CD14-positive monocyte (primary cell): Measurements from ENCODE around the gene POLA1. TPM values are rescaled to one million over a fixed set of nuclear protein-coding genes. Genes with fewer than 3 reads are reported as not detected.

Experiments used
- DNase-seq, 3 donors: peaks; one replicate each; pipeline ENCODE4 v3.0.0-alpha.2; 2011 to 2022
- H2AFZ ChIP-seq: 2 replicates; pipeline ENCODE4 v1.6.0; 2012; ENCODE audit warnings: mild to moderate bottlenecking, low read depth, low read length, inconsistent platforms; ENCODE audit not compliant: insufficient read depth, poor library complexity, severe bottlenecking
- H3K27ac ChIP-seq, 2 donors: 1 replicate in 1 of 2; 2 replicates in 1 of 2; pipeline ENCODE4 v1.5.1; 2012 to 2013; ENCODE audit warnings: low read length in 2 of 2, control low read depth in 1 of 2, inconsistent platforms in 1 of 2, low read depth in 1 of 2, mild to moderate bottlenecking in 1 of 2
- H3K27me3 ChIP-seq, 2 donors: one replicate each; pipeline versions ENCODE4 v1.6.0 to v1.6.1; 2011 to 2013; ENCODE audit warnings: low read length in 2 of 2; ENCODE audit not compliant: control insufficient read depth in 2 of 2, insufficient read depth in 2 of 2
- H3K36me3 ChIP-seq, 2 donors: replicated peaks in 1 of 2; 1 replicate in 1 of 2; 2 replicates in 1 of 2; pipeline versions ENCODE4 v1.5.1 to v1.6.1; 2012 to 2013; ENCODE audit warnings: low read length in 2 of 2, control low read depth in 1 of 2, inconsistent platforms in 1 of 2, mild to moderate bottlenecking in 1 of 2; ENCODE audit not compliant: insufficient read depth in 2 of 2, control insufficient read depth in 1 of 2
- H3K4me1 ChIP-seq, 2 donors: 1 replicate in 1 of 2; 2 replicates in 1 of 2; pipeline versions ENCODE4 v1.5.1 to v1.6.1; 2012 to 2013; ENCODE audit warnings: low read length in 2 of 2, control low read depth in 1 of 2, inconsistent platforms in 1 of 2, mild to moderate bottlenecking in 1 of 2, moderate library complexity in 1 of 2; ENCODE audit not compliant: insufficient read depth in 2 of 2, control insufficient read depth in 1 of 2
- H3K4me2 ChIP-seq: replicated peaks from 2 replicates; pipeline ENCODE3; 2012; ENCODE audit warnings: low read length, moderate library complexity, mild to moderate bottlenecking; ENCODE audit not compliant: poor library complexity, severe bottlenecking; ENCODE audit errors: extremely low read depth
- H3K4me3 ChIP-seq, 3 experiments: fragments of 200-600 bp in 1 of 3; sonication (generic) in 1 of 3; replicated peaks in 1 of 3; 1 replicate in 2 of 3; 2 replicates in 1 of 3; pipeline ENCODE4 v1.5.1; 2011 to 2013; ENCODE audit warnings: low read length in 3 of 3, mild to moderate bottlenecking in 3 of 3, control low read depth in 2 of 3, low read depth in 2 of 3, inconsistent platforms in 1 of 3, moderate library complexity in 1 of 3
- H3K79me2 ChIP-seq: 2 replicates; pipeline ENCODE4 v1.6.0; 2012; ENCODE audit warnings: mild to moderate bottlenecking, control low read depth, inconsistent platforms, low read length, moderate library complexity; ENCODE audit not compliant: insufficient read depth
- H3K9ac ChIP-seq: 2 replicates; pipeline ENCODE4 v1.6.0; 2017; ENCODE audit warnings: low read length, mild to moderate bottlenecking; ENCODE audit not compliant: insufficient read depth, poor library complexity, severe bottlenecking
- H3K9me3 ChIP-seq, 2 donors: replicated peaks in 1 of 2; 1 replicate in 1 of 2; 2 replicates in 1 of 2; pipeline versions ENCODE4 v1.5.1 to v1.6.1; 2012 to 2013; ENCODE audit warnings: low read length in 2 of 2, control low read depth in 1 of 2; ENCODE audit not compliant: control insufficient read depth in 1 of 2, insufficient read depth in 1 of 2
- H4K20me1 ChIP-seq: 2 replicates; pipeline ENCODE4 v1.6.0; 2012; ENCODE audit warnings: mild to moderate bottlenecking, low read length, control low read depth, moderate library complexity; ENCODE audit not compliant: insufficient read depth
- H3K27ac Mint-ChIP-seq, 7 donors: one replicate each; pipeline ENCODE4 v1.8.0; 2020; ENCODE audit warnings: mild to moderate bottlenecking in 7 of 7, mixed read lengths in 7 of 7, moderate library complexity in 6 of 7, inconsistent platforms in 2 of 7
- H3K27me3 Mint-ChIP-seq, 3 donors: one replicate each; pipeline ENCODE4 v1.8.0; 2021 to 2022; ENCODE audit warnings: low read depth in 3 of 3, mild to moderate bottlenecking in 3 of 3, mixed read lengths in 3 of 3, moderate library complexity in 3 of 3, inconsistent platforms in 1 of 3
- H3K36me3 Mint-ChIP-seq, 2 donors: one replicate each; pipeline ENCODE4 v1.8.0; 2020; ENCODE audit warnings: mixed read lengths in 2 of 2, inconsistent platforms in 1 of 2, mild to moderate bottlenecking in 1 of 2
- H3K4me1 Mint-ChIP-seq: one replicate; pipeline ENCODE4 v1.8.0; 2020; ENCODE audit warnings: mild to moderate bottlenecking, mixed read lengths
- H3K4me3 Mint-ChIP-seq, 2 donors: one replicate each; pipeline ENCODE4 v1.8.0; 2020; ENCODE audit warnings: mild to moderate bottlenecking in 2 of 2, mixed read lengths in 2 of 2, moderate library complexity in 1 of 2
- H3K9me3 Mint-ChIP-seq, 7 donors: one replicate each; pipeline ENCODE4 v1.8.0; 2020 to 2022; ENCODE audit warnings: mixed read lengths in 7 of 7, mild to moderate bottlenecking in 6 of 7, moderate library complexity in 6 of 7, inconsistent platforms in 2 of 7
- WGBS: methylation state at CpG from one replicate; pipeline ENCODE4 v1.1.5; 2013; ENCODE audit warnings: missing lambda C conversion rate; ENCODE audit not compliant: insufficient coverage; 5-methylcytosine and 5-hydroxymethylcytosine counted together
- intact Hi-C, 2 donors: fragments of 100-400 bp; cut with micrococcal nuclease; formaldehyde crosslinking; loops; one replicate each; pipeline versions ENCODE4 v1.15.0 to v1.15.1; 2023
- polyA plus RNA-seq, 3 donors: library from polyadenylated mRNA; depleted of rRNA in 1 of 3; unstranded in 2 of 3; stranded (reverse) in 1 of 3; fragments of 300-500 nt in 2 of 3; fragments of >200 nt in 1 of 3; fragmentation: Illumina TruSeq in 2 of 3; gene quantifications; 1 replicate in 2 of 3; 2 replicates in 1 of 3; pipeline ENCODE4 v1.2.3, GENCODE V29; 2012 to 2021
- TF ChIP-seq, protein P1 (sequence below): fragments of 200-600 bp; IDR thresholded peaks from one replicate; pipeline ENCODE4 v1.8.0; 2022; ENCODE audit warnings: antibody characterized with exemption, mild to moderate bottlenecking

Gene POLA1
- polyA plus RNA-seq, 3 donors: 1.2 to 1.4 (median 1.3) TPM

DNA sequence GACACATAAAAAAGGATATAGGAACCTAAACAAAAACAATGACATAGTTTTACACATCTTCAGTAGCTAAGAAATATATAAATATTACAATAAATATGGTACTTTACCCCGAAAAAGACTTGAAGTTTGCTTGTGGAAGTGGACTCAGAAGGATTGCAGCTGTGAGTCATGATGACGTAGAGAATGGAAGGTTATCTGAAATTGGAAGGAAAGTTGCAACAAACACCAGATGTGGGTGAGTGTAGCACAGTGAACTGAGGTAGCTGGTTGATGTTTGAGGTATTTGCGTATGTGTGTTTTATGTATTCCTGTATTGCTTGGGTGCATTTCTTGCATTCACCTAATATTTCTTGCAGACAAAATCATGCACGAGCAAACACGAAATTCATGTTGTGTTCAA, 209.1 kb downstream of the POLA1 start:
- H3K27ac ChIP-seq: no peak overlapping the region
- intact Hi-C loops: no loop called here
- DNase-seq: no peak
- TF ChIP-seq, protein P1, sequence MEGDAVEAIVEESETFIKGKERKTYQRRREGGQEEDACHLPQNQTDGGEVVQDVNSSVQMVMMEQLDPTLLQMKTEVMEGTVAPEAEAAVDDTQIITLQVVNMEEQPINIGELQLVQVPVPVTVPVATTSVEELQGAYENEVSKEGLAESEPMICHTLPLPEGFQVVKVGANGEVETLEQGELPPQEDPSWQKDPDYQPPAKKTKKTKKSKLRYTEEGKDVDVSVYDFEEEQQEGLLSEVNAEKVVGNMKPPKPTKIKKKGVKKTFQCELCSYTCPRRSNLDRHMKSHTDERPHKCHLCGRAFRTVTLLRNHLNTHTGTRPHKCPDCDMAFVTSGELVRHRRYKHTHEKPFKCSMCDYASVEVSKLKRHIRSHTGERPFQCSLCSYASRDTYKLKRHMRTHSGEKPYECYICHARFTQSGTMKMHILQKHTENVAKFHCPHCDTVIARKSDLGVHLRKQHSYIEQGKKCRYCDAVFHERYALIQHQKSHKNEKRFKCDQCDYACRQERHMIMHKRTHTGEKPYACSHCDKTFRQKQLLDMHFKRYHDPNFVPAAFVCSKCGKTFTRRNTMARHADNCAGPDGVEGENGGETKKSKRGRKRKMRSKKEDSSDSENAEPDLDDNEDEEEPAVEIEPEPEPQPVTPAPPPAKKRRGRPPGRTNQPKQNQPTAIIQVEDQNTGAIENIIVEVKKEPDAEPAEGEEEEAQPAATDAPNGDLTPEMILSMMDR: no peak
- Mint-ChIP-seq H3K27ac (no peak overlapping the region), H3K4me3 (no peak overlapping the region), H3K36me3 (peaks cover 13% of the 10 kb centered on the region in 2 donors), H3K27me3 (peaks cover 0 to 7% (median 0%) of the 10 kb centered on the region in 3 donors), H3K4me1 (no peaks in the 10 kb centered on the region), H3K9me3 (no peaks in the 10 kb centered on the region)
- H3K9ac ChIP-seq: no peak overlapping the region
- no peak overlapping the region for H2AFZ ChIP-seq
- no peaks in the 10 kb centered on the region for H3K79me2 ChIP-seq
- H4K20me1 ChIP-seq: no peaks in the 10 kb centered on the region
- no peak overlapping the region for H3K4me3 ChIP-seq
- no peaks in the 10 kb centered on the region for H3K4me1 ChIP-seq
- no CpG with 5 or more reads among the region's 5 CpGs for WGBS
- no peaks in the 10 kb centered on the region for H3K27me3 ChIP-seq
- H3K9me3 ChIP-seq: no peaks in the 10 kb centered on the region
- H3K36me3 ChIP-seq: no peaks in the 10 kb centered on the region
- H3K4me2 ChIP-seq: no peak overlapping the region

DNA sequence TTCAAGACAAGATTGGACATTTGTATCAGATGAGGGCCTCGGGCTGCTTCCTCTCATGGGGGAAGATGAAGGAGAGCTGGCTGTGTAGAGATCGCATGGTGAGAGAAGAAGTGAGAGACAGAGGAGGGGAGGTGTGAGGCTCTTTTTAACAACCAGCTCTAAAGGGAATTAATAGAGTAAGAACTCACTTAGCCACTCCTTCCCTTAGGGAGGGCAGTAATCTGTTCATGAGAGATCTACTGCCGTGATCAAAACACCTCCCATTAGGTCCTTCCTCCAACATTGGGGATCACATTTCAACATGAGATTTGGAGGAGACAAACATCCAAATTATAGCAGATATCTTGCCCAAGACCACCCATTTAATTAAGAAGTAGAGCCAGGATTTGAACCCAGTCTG, 225.0 kb downstream of the POLA1 start:
- no peaks in the 10 kb centered on the region for H3K27me3 ChIP-seq

More for the DNA sequence above, 225.0 kb downstream of the POLA1 start:
- Histone ChIP-seq H3K79me2 (no peaks in the 10 kb centered on the region), H2AFZ (no peak overlapping the region), H3K4me3 (no peak overlapping the region), H3K4me1 (no peaks in the 10 kb centered on the region), H3K9me3 (no peaks in the 10 kb centered on the region), H3K9ac (no peak overlapping the region), H3K4me2 (no peak overlapping the region), H3K36me3 (no peaks in the 10 kb centered on the region), H3K27ac (no peak overlapping the region), H4K20me1 (no peaks in the 10 kb centered on the region)
- Mint-ChIP-seq H3K4me3 (no peak overlapping the region), H3K9me3 (no peaks in the 10 kb centered on the region), H3K36me3 (no peaks in the 10 kb centered on the region), H3K27me3 (no peaks in the 10 kb centered on the region), H3K4me1 (no peaks in the 10 kb centered on the region), H3K27ac (no peak overlapping the region)
- DNase-seq: no peak
- intact Hi-C loops: no loop called here
- no CpG with 5 or more reads among the region's 3 CpGs for WGBS
- TF ChIP-seq, protein P1: no peak
